Kidney epithelial cell (primary cell): ENCODE measurements around the gene ITFG1. TPM values are rescaled to one million over a fixed set of nuclear protein-coding genes. Genes with fewer than 3 reads are reported as not detected.
"Not testable (repeated sequence)": the region's sequence is repeated elsewhere in the genome, so short reads cannot be mapped to it uniquely, and the experiment has no call there.

Experiments
- DNase-seq: peaks from one replicate; pipeline ENCODE4 v3.0.0-alpha.2; 2010; ENCODE audit warnings: low read depth
- H3K27me3 ChIP-seq: 2 replicates; pipeline ENCODE4 v1.6.0; 2011; ENCODE audit warnings: low read length; ENCODE audit not compliant: control insufficient read depth, insufficient read depth
- H3K36me3 ChIP-seq: 2 replicates; pipeline ENCODE4 v1.5.1; 2011; ENCODE audit warnings: low read length; ENCODE audit not compliant: control insufficient read depth, insufficient read depth
- H3K4me3 ChIP-seq: 2 replicates; pipeline ENCODE4 v1.5.1; 2011; ENCODE audit warnings: low read depth, mild to moderate bottlenecking, control low read depth, low read length
- CTCF ChIP-seq: IDR thresholded peaks from 2 replicates; pipeline ENCODE4 v1.5.1; 2011; ENCODE audit warnings: mild to moderate bottlenecking, moderate library complexity, low read length, control low read depth, inconsistent platforms; ENCODE audit not compliant: insufficient read depth, poor library complexity, severe bottlenecking
- total RNA-seq: library from RNA; depleted of rRNA; stranded (reverse); fragments of >200 nt; gene quantifications from 2 replicates; pipeline ENCODE4 v1.2.3, GENCODE V29; 2015

Gene ITFG1
- total RNA-seq, 1 donor from 2014 or later: 52.6 TPM

- no peak for TF ChIP-seq CTCF
- Histone ChIP-seq H3K4me3 (no peak overlapping the region), H3K27me3 (no peaks in the 10 kb centered on the region), H3K36me3 (no peaks in the 10 kb centered on the region)
- no peak for DNase-seq
Observed at GRCh38 chr16:47228241-47228640, 232.6 kb downstream of the ITFG1 start.

GRCh38 chr16:47213761-47214440 lies 247.0 kb downstream of the ITFG1 start:
- Histone ChIP-seq H3K36me3 (no peaks in the 10 kb centered on the region), H3K4me3 (no peak overlapping the region), H3K27me3 (no peaks in the 10 kb centered on the region)
- no peak for TF ChIP-seq CTCF
- no peak for DNase-seq

- Histone ChIP-seq H3K36me3 (no peaks in the 10 kb centered on the region), H3K4me3 (no peak overlapping the region), H3K27me3 (no peaks in the 10 kb centered on the region)
- TF ChIP-seq CTCF: no peak
- no peak for DNase-seq
Observed at GRCh38 chr16:47211218-47211617, 249.6 kb downstream of the ITFG1 start.

- Histone ChIP-seq H3K27me3 (no peaks in the 10 kb centered on the region), H3K4me3 (no peak overlapping the region), H3K36me3 (no peaks in the 10 kb centered on the region)
- TF ChIP-seq CTCF: peak; percentile 5
- DNase-seq: no peak
Observed at GRCh38 chr16:47204736-47205504, 255.9 kb downstream of the ITFG1 start.

GRCh38 chr16:47203433-47203832 lies 257.4 kb downstream of the ITFG1 start:
- not testable (repeated sequence) for DNase-seq, H3K27me3 ChIP-seq, H3K4me3 ChIP-seq, H3K36me3 ChIP-seq

- Histone ChIP-seq H3K4me3 (no peak overlapping the region), H3K36me3 (no peaks in the 10 kb centered on the region), H3K27me3 (no peaks in the 10 kb centered on the region)
- TF ChIP-seq CTCF: no peak
- no peak for DNase-seq
Observed at GRCh38 chr16:47198180-47198575, 262.7 kb downstream of the ITFG1 start.
